ENCODE data around the gene APBA1.

DNA sequence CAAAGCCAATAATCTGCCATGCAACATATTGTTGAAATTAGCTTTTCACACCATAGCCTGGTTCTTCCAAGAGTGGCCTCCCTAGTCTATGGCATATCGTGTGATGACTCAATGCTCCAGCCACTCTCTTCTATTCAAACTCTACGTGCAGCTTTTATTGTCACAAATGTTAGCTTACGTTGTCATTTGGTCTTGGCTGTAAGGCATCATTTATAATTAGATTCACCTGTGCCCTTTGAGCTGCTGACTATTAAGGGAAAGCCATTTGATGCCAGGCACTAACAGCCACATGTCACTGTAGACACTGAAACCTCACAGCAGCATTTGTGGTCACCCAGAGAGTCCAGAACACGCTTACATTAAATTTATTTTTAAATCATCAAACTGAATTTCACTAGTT is 66.8 kb downstream of the APBA1 start:
- TF ChIP-seq CTCF (IDR thresholded peaks at IDR 0.05) (no peak), EZH2 (IDR thresholded peaks at IDR 0.05; ENCODE audit: borderline replicate concordance, insufficient read depth, low read depth, low read length, poor library complexity, severe bottlenecking) (no peak)

All from B cell (primary cell).